HG02943 (cell line): ENCODE results near the gene SEMA3E.
"Not testable (repeated sequence)": the region's sequence is repeated elsewhere in the genome, so short reads cannot be mapped to it uniquely, and the experiment has no call there.

Experiments used
- ATAC-seq: cut with Tn5 transposase; IDR thresholded peaks from one replicate; pipeline ENCODE4 v1.9.1; 2021; ENCODE audit warnings: mild to moderate bottlenecking, low read depth, moderate library complexity; ENCODE audit not compliant: unreplicated experiment

The SEMA3E gene

DNA sequence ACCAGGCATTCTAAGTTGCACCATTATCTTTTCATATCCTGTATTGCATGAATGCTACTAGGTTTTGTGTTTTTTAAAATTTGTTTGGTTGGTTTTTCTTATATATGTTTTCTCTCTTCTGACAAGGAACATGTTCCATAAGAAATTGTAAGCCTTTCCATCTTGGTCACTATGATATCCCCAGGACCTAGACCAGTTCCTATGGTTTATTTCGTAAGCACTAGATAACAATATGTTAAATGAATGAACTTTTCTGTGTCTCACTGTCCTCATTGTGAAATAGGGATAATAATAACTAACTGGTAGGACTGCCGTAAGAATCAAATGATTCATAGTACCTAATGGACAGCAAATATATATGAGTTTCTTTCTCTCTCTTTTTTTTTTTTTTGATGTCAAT lies 146.3 kb downstream of the SEMA3E start:
- ATAC-seq, result no peak

DNA sequence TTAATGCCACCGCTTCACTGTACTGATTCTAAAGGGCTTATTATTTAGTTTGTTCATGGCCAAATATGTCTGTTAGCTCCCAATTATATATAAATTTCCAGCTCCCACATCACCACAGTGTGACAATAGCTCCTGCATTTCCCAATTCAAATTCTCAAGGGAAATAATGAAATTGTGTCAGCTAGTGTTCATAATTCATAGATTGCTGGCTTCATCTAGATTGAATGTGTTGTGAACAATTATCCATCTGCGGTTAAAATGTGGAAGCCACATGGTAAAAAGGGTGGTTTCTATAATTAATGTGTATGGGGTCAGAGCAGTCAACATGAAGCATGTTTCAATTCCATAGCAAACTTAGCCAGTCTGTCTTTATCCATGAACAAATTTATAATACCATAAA lies 154.3 kb downstream of the SEMA3E start:
- ATAC-seq, result no peak

DNA sequence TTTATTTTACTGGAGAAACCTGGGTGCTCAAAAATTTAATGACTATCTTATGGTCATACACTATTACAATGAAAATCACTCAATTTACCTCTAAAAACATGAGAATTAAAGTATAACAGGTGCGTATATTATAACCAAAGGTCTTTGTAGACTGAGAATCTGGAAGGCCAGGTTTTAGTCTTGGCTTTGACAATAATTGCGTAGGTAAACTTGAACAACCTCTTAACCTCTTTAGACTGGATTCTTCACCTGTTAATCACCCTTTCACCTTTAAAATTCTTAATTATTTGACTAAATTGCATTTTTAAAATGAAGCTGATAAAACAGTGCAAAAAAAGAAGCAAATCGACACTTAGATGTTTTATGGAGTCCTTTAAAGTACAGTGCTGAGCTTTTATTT lies 156.1 kb downstream of the SEMA3E start:
- ATAC-seq, result no peak

DNA sequence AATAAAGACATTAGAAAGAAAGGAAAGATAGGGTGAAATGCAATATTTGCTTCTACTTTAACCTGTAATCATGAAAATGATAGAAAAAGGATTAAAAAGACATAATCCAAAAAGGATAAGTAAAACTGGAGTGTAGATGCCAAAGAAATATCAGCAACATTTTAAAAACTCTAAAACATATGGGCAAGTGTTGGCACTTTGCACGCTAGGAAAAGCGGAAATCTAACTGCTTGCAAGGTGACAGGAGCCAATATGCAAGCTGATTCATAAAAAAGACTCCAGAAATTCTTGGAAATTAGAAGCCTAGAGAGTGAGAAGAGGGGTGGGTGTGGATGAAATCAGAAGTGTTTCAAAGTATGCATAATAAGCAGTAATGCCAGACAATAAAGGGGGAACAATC lies 161.1 kb downstream of the SEMA3E start:
- ATAC-seq, result no peak

DNA sequence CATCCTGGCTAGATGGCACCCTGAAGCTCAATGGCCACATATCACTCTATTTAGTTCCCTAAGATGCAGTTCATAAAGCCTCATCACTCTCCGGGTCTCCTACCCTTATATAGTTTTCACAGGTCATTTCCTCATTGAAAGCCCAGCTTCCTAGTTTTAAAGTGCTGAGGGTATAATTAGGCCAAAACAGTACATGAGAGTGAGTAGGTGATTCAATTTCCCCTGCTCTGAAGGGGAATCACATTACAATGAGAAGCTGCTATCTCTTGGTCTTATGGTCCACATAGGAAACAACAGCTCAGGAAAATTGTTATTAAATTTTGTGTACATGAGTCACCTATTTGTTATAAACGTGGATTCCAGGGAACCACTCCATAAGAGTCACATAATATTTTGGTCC lies 162.0 kb downstream of the SEMA3E start:
- no peak for ATAC-seq

DNA sequence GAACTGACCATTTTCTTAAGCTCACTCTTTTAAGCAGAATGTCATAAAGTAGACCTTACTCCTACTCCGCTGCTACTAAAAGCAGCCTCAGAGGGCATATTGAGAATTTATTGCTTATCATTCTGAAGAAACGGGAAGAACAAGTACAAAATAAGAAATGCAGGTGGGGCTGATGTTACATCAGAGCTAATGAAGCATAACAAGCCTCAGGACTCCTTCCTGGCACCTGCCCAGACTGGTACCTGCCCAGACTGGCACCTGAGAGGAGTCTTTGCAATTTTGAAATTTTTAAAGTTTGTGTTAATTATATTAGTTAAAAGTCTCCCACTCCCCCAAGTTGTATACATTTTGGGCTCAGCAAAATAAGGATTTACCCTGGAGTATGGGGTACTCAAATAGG lies 162.4 kb downstream of the SEMA3E start:
- ATAC-seq, result no peak

DNA sequence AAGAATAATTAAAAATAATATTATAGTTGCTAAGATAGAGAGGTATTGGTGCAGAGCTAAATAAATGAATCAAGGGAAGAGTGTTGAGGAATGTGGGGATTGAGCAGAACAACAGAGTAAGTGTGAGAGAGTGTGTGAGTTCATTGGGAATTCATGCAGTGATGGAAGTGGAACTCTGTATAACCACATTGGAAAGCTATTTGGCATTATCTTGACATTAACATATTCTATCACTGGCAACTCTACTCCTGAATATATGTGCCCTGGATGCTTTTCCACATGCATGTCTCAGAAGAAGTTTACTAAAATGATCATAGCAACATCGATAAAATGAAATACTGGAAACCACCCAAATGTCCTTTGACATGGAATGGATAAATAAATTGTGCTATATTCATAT lies 164.1 kb downstream of the SEMA3E start:
- ATAC-seq, result no peak

DNA sequence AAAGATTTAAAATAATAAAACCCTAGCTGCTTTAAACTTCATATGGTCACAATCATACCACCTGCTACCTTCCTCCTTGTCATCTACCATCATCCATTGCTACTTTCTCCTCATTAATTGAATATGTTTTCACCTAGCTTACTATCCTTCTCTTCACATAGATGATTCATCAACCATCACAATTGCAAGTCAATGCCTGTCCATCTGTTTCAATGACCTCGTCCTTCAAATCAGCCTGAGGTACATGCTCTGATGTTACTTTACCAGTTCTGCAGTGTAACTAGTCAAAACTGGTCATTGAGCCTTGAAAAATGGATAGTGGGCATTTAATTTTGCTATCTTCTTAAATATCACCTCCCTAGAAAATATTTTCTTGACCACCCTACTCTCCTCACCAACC lies 164.7 kb downstream of the SEMA3E start:
- no peak for ATAC-seq

DNA sequence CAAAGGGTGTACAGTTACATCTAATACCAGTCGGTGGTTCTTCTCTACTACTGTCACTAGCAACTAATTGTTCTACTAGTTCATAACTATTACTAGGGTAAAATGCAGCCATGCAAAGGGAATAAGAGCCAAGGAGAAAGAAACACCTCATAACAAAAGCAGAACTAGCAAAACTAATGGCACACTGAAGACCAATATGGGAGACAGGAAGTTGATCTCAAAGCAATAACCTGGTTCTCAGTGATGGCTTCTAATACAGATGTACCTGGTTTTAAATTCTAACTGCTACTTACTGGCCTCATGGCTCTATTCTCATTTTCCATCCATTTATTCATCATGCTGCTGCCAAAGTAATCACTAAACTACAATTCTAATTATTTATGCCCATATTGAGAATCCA lies 170.3 kb downstream of the SEMA3E start:
- ATAC-seq, result no peak

DNA sequence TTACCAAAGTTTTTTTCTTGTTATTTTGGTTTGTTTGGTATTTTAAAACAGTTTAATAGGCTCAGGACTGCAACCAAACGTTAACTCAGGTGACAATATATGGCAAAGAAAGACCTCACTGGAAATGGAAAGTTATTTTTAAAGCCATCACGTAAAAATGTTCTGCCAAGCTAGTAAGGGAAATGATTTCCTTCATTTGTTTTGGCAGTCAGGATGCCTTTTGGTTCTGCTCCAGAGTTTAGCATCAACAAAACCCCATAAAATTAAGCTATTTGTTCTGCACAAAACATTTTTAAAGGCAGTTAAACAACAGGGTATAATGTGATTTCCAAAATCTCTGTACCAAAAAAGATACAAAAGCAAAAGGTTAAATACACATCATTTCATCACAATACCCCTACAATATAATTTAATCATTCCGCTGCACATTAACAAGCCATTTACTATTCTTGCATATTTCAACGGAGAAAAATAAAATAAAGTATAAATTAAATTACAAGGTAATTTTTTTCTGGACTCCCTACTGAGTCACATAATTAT lies 172.4 kb downstream of the SEMA3E start:
- ATAC-seq, result no peak

DNA sequence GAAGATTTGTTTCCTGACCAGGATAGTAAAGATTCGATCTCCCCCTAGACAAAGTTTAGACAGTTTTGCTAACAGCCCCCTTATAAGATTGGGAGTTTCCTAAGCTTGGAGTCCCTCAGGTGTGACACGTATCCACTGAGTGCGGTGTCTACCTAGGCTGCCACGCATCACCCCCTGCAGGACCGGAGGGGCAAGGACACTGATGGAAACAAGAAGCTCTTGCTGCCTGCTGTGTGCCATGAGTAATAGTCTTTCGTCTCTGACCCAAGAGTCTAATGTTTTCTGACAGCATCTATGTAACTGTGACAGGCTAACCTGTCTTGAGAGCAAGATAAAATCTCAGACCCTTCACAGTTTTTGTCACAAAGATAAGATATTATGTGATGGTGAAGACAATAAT lies 173.5 kb downstream of the SEMA3E start:
- no peak for ATAC-seq

DNA sequence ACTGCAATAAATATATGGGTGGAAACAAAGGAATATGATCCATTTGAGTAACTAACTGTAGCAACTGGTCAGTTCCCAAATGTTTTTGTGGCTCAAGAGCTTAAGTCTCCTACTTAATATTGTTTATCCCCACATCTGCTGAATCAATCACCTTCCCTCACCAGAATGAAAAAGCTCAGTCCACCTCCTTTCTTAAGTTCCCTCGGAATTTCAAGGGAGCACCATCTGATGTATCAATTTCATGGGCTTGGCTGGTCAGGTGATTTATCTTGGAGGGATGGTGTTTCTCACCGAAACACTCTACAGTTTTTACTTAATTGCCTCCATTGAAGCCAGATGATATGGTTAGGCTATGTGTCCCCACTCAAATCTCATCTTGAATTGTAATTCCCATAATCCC lies 176.6 kb downstream of the SEMA3E start:
- ATAC-seq, result no peak

DNA sequence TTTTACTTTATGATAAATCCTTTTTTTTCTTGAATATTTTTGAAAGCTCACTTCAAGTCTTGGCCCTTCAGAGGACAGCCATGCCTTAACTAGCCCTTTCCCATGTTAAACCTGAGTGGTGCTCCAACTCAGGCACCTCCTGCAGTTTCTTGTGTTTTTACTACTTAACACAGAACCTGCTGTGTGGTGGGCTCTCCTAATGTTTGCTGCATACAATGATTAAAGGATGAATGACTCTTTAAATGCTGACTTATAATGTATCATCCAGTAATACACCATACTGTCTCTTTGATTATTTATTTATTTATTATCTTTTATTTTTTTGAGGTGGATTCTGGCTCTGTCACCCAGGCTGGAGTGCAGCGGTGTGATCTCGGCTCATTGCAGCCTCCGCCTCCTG lies 179.4 kb downstream of the SEMA3E start:
- no peak for ATAC-seq

DNA sequence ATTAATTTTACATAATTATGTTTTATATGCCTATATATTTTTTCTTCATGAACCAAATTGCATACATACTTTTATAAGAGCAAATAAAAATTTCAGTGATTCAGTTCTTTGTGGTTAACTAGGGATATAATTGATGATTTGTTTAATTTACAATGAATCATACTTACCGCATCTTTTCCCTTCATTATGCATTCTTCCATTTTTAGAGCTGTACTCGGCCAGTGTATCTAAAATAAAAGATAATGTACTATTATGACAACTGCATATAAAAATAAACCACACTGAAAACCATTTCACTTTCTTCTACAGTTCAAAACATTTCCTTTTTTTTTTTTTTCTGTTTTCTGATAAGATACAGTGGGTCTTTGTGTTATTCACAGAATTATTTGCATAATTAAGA lies 179.9 kb downstream of the SEMA3E start:
- ATAC-seq, result no peak

DNA sequence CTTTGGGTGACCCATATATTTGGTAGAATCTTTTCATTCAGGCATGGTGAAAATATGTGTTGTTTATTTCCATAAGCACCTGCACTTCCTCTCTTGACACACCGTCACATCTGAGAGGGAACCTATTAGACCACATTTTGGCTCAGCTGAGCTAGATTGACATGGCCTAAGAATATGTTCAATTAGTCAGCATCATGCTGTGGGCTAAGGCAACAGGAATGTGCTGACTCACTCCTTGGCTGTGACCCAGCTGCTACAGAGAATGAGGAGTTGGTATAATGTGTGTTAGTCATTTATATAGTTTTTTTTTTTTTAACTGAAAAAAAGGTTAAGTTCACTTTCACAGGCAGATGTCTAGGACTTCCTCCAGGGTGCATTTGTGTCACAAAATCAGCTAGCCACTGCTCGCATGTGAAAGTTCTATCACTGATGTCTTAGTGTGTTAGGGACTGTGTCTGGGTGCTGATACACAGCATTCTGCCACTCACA lies 180.6 kb downstream of the SEMA3E start:
- ATAC-seq, result peak; percentile 95

DNA sequence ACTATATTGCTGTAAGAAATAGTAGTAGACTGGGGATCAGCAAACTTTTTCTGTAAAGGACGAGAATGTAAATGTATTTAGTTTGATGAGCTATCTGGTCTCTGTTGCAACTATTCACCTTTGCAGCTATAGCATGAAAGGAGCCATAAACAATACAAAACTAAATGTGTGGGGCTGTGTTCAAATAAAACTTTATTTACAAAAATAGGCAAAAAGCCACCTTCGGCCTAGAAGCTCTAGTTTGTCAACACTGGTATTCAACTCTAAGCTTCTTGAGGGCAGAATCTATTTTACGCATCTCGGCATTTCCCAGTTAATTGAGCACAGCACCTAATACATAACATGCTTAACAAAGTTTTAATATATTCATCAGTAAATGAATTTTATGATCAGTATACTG lies 181.4 kb downstream of the SEMA3E start:
- ATAC-seq, result no peak

DNA sequence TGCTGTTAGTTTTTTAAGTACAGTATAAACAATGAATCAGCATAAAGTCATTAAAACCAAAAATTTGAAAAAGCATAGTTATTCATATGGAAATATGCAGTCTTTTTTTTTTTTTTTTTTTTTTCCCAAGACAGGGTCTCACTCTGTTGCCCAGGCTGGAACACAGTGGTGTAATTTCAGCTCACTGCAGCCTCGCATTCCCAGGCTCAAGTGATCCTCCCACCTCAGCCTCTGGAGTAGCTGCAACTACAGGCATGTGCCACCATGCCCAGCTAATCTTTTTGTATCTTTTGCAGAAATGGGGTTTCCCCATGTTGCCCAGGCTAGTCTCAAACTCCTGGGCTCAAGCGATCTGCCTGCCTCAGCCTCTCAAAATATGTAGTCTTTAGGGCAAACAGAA lies 182.0 kb downstream of the SEMA3E start:
- no peak for ATAC-seq

DNA sequence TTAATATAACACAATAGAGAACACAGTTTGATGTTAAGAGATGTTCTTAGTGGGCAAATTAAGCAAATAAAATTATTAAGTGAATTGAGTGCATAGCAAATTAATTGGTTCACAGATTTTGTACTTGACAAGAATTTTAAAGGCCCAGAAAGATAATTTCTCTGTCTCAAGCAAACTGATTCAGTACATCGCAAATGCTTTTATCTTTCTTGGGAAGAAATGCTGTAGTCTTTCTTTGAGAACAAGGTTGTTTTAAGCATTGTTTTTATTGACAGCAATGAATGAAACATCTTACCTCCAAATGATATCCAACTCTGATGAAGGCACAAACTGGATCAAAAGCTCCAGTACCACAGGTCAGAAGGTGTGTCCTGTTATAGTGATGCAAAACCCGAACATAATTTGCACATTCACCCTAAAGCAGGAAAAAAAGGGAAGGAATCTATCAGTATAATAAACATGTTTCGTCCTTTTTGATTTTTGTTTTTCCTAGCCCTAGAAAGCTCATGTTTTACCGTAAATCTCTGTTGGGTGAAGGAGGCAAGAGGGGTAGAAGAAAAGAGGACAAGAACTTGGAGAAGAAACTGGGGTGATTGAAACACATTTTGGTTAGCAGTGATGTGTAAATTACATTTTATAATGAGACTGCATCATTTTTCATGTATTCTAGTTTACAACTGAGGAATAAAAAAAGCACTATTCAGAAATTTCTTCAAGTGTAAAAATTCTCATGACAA lies 182.6 kb downstream of the SEMA3E start:
- no peak for ATAC-seq

DNA sequence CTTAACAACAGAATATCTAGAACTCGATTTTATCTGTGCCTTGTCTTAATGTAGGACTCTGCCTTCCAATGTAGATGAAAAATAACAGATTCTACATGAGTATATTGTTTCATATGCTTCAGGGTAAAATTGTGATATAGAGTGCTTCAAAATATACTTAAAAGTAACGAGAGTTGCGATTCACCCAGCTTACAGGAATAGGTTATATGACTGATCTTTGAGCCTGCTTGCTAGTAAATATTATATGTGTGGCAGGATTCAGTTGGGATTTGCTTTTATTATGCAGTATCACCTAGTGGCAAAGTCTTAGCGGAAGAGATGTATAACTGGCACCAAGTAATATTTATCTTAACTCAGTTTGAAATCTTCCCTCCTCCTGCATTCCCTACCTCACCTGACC lies 183.3 kb downstream of the SEMA3E start:
- no peak for ATAC-seq

DNA sequence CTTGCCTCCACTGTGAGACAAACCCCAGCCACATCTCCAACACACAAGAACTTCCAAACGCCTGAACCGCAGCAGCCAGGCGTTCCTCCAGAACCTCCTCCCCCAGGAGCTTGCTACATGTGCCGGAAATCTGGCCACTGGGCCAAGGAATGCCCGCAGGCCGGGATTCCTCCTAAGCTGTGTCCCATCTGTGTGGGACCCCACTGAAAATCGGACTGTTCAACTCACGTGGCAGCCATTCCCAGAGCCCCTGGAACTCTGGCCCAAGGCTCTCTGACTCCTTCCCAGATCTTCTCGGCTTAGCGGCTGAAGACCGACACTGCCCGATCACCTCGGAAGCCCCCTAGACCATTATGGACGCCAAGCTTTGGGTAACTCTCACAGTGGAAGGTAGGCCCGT lies 187.1 kb downstream of the SEMA3E start:
- not testable (repeated sequence) for ATAC-seq

DNA sequence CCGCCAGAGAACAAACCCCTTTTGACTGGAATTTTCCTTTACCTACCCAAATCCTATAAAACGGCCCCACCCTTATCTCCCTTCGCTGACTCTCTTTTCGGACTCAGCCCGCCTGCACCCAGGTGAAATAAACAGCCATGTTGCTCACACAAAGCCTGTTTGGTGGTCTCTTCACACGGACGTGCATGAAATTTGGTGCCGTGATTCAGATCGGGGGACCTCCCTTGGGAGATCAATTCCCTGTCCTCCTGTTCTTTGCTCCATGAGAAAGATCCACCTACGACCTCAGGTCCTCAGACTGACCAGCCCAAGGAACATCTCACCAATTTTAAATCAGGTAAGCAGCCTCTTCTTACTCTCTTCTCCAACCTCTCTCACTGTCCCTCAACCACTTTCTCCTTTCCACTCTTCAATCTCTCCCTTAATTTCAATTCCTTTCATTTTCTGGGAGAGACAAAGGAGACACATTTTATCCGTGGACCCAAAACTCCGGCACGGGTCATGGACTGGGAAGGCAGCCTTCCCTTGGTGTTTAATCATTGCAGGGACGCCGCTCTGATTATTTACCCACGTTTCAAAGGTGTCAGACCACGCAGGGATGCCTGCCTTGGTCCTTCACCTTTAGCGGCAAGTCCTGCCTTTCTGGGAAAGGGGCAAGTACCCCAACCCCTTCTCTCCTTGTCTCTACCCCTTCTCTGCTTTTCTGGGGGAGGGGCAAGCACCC lies 188.8 kb downstream of the SEMA3E start:
- not testable (repeated sequence) for ATAC-seq
